DOHH2 (cell line): Measurements from ENCODE around the gene ANOS1.

Source experiments
- H3F3A ChIP-seq: fragments of 200-600 bp; sonication (generic), shearing (Covaris generic); 2 replicates; pipeline ENCODE4 v1.6.0; 2016; ENCODE audit warnings: antibody characterized with exemption, mild to moderate bottlenecking; ENCODE audit not compliant: control insufficient read depth, insufficient read depth
- H3K27ac ChIP-seq: fragments of 200-600 bp; sonication (generic); 2 replicates; pipeline ENCODE4 v1.5.1; 2014; ENCODE audit warnings: low read depth, mild to moderate bottlenecking, low read length, moderate library complexity
- H3K27me3 ChIP-seq: fragments of 200-600 bp; sonication (generic); 2 replicates; pipeline ENCODE4 v1.6.1; 2014; ENCODE audit warnings: mild to moderate bottlenecking, low read length, mixed read lengths; ENCODE audit not compliant: control insufficient read depth
- H3K36me3 ChIP-seq: fragments of 200-600 bp; sonication (generic); 2 replicates; pipeline ENCODE4 v1.6.1; 2014; ENCODE audit warnings: mild to moderate bottlenecking, low read length, moderate library complexity, mixed read lengths; ENCODE audit not compliant: control insufficient read depth
- H3K4me1 ChIP-seq: fragments of 200-600 bp; sonication (generic); 2 replicates; pipeline ENCODE4 v1.6.1; 2014; ENCODE audit warnings: mild to moderate bottlenecking, low read length, mixed read lengths; ENCODE audit not compliant: control insufficient read depth
- H3K4me2 ChIP-seq: fragments of 200-600 bp; sonication (generic); 2 replicates; pipeline ENCODE4 v1.6.0; 2014; ENCODE audit warnings: mild to moderate bottlenecking, low read length, moderate library complexity
- H3K4me3 ChIP-seq: fragments of 200-600 bp; sonication (generic); 2 replicates; pipeline ENCODE4 v1.5.1; 2014; ENCODE audit warnings: mild to moderate bottlenecking, low read length, mixed read lengths
- H3K79me2 ChIP-seq: fragments of 200-600 bp; sonication (generic); 2 replicates; pipeline ENCODE4 v1.6.1; 2014; ENCODE audit warnings: mild to moderate bottlenecking, low read length, mixed read lengths; ENCODE audit not compliant: control insufficient read depth
- H3K9me2 ChIP-seq: fragments of 200-600 bp; sonication (generic); replicated peaks from 2 replicates; pipeline ENCODE4 v1.6.1; 2014; ENCODE audit warnings: mild to moderate bottlenecking, low read length, mixed read lengths; ENCODE audit not compliant: control insufficient read depth
- H3K9me3 ChIP-seq: fragments of 200-600 bp; sonication (generic); 2 replicates; pipeline ENCODE4 v1.6.1; 2014; ENCODE audit warnings: antibody characterized with exemption, low read length, mixed read lengths; ENCODE audit not compliant: control insufficient read depth, insufficient read depth
- H4K20me1 ChIP-seq: fragments of 200-600 bp; sonication (generic); 2 replicates; pipeline ENCODE4 v1.6.0; 2014; ENCODE audit warnings: low read depth, mild to moderate bottlenecking, antibody characterized with exemption, low read length, moderate library complexity; ENCODE audit not compliant: control insufficient read depth, insufficient read depth
- EZH2phosphoT487 ChIP-seq: fragments of 200-600 bp; sonication (generic); IDR thresholded peaks from 2 replicates; pipeline ENCODE4 v1.6.1; 2017; ENCODE audit warnings: borderline replicate concordance, mild to moderate bottlenecking, antibody characterized with exemption, low read length, moderate library complexity, mixed read lengths
- TF ChIP-seq, protein P1 (sequence below): fragments of 200-600 bp; sonication (generic); IDR thresholded peaks from one replicate; pipeline ENCODE4 v1.5.1; 2014; ENCODE audit warnings: antibody characterized with exemption, mild to moderate bottlenecking, low read depth, low read length; ENCODE audit not compliant: poor library complexity, severe bottlenecking

The ANOS1 gene

GRCh38 chrX:8737883-8738282, 5.9 kb upstream of the ANOS1 start:
- H3K4me2 ChIP-seq = no peak overlapping the region
- H3K4me3 ChIP-seq = no peak overlapping the region
- no peaks in the 10 kb centered on the region for H3K36me3 ChIP-seq
- H3K9me2 ChIP-seq = no peaks in the 10 kb centered on the region
- no peaks in the 10 kb centered on the region for H3K4me1 ChIP-seq
- no peaks in the 10 kb centered on the region for H3K27me3 ChIP-seq
- H3K79me2 ChIP-seq = no peaks in the 10 kb centered on the region
- H3K9me3 ChIP-seq = no peaks in the 10 kb centered on the region
- H3F3A ChIP-seq = no peaks in the 10 kb centered on the region
- no peak for TF ChIP-seq EZH2phosphoT487
- TF ChIP-seq, protein P1, sequence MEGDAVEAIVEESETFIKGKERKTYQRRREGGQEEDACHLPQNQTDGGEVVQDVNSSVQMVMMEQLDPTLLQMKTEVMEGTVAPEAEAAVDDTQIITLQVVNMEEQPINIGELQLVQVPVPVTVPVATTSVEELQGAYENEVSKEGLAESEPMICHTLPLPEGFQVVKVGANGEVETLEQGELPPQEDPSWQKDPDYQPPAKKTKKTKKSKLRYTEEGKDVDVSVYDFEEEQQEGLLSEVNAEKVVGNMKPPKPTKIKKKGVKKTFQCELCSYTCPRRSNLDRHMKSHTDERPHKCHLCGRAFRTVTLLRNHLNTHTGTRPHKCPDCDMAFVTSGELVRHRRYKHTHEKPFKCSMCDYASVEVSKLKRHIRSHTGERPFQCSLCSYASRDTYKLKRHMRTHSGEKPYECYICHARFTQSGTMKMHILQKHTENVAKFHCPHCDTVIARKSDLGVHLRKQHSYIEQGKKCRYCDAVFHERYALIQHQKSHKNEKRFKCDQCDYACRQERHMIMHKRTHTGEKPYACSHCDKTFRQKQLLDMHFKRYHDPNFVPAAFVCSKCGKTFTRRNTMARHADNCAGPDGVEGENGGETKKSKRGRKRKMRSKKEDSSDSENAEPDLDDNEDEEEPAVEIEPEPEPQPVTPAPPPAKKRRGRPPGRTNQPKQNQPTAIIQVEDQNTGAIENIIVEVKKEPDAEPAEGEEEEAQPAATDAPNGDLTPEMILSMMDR = no peak
- H3K27ac ChIP-seq = no peak overlapping the region
- no peaks in the 10 kb centered on the region for H4K20me1 ChIP-seq

DNA sequence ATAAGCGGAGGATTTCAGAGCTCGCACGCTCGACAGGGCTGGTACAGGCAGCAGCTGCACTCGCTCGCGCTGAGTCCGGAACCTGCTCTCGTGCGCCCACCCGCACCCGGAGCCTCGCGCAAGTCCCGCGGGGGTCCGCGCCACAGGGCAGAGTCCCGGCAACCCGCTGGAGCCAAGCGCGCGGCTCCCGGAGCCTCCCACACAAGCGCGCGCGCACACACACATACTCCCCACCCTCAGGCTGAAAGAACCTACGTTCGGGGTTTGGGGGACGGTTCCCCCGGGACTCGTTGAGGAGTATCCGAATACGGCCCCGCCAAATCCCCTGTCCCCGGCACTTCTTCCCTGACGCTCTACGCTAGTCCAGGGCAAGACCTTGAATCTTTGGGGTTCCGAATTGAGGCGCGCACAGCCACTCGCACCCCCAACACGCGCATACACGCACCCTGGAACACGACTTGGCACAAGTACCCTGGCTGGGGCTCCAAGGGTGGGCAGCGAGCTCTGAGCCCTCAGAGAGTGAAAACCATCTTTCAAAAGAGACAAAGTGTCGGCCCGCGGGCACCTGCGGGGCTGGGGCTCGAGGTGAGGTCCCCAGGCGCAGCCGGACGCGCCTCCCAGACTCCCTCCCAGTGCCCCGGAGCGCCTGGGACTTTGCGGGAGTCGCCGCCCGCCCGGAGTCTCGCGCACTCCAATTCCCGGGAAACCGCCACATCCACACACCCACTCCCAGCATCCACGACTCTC, 952 bp downstream of the ANOS1 start:
- TF ChIP-seq, protein P1 = no peak
- no peak for TF ChIP-seq EZH2phosphoT487
- no peaks in the 10 kb centered on the region for H3K36me3 ChIP-seq
- no peaks in the 10 kb centered on the region for H3K27me3 ChIP-seq
- H3K79me2 ChIP-seq = no peaks in the 10 kb centered on the region
- no peaks in the 10 kb centered on the region for H4K20me1 ChIP-seq
- H3K4me2 ChIP-seq = no peak overlapping the region
- no peak overlapping the region for H3K27ac ChIP-seq
- H3F3A ChIP-seq = no peaks in the 10 kb centered on the region
- no peaks in the 10 kb centered on the region for H3K9me2 ChIP-seq
- H3K4me3 ChIP-seq = no peak overlapping the region
- H3K4me1 ChIP-seq = no peaks in the 10 kb centered on the region
- H3K9me3 ChIP-seq = no peaks in the 10 kb centered on the region

DNA sequence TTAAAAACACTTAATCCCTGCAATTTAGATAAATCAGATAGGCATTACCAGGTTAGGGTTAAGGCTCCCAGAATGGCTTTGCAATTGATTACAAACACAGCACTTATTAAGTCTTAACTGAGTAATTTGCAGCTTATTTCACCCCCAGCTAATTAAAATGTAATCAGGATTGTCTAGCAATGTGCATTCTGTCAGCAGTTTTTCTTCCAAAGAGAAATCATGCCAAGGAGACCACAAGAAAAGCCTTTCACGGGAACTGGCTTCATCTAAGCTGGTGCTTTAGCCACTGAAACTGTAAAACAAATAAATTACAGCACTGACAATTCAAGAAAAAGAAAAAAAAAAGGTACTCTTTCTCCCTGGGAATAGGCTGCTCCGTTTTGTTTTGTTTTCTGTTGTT, 2.1 kb downstream of the ANOS1 start:
- H3F3A ChIP-seq = no peaks in the 10 kb centered on the region
- no peak overlapping the region for H3K4me2 ChIP-seq
- H3K36me3 ChIP-seq = no peaks in the 10 kb centered on the region
- H3K27me3 ChIP-seq = no peaks in the 10 kb centered on the region
- H3K27ac ChIP-seq = no peak overlapping the region
- H3K9me2 ChIP-seq = no peaks in the 10 kb centered on the region
- H3K4me1 ChIP-seq = no peaks in the 10 kb centered on the region
- H3K9me3 ChIP-seq = no peaks in the 10 kb centered on the region
- H3K79me2 ChIP-seq = no peaks in the 10 kb centered on the region
- no peak overlapping the region for H3K4me3 ChIP-seq
- no peak for TF ChIP-seq EZH2phosphoT487
- TF ChIP-seq, protein P1 = no peak
- no peaks in the 10 kb centered on the region for H4K20me1 ChIP-seq
